Caco-2 (cell line): ENCODE measurements around the gene LIFR. TPM values are rescaled to one million over a fixed set of nuclear protein-coding genes. Genes with fewer than 3 reads are reported as not detected.
A peak's percentile ranks its signal among the peaks of the same experiment; 100 is the strongest.

Experiments
- BruUV-seq: library from RNA; stranded (reverse); fragments of 400-500 nt; replicated peaks from 2 replicates; lab custom pipeline; 2021; lab: Mats Ljungman, UMichigan
- CTCF ChIA-PET: fragments of 300-600 bp; sonication (Branson Sonifier 250); formaldehyde crosslinking; loops from one replicate; lab custom pipeline; 2022; ENCODE audit warnings: antibody characterized with exemption; lab: Charles Lee
- POLR2A ChIA-PET: fragments of 300-600 bp; sonication (Branson Sonifier 250); formaldehyde crosslinking; loops from one replicate; lab custom pipeline; 2022; ENCODE audit warnings: antibody characterized with exemption; lab: Charles Lee
- DNase-seq, 2 experiments: peaks; one replicate each; pipeline versions ENCODE4 v3.0.0 to v3.0.0-alpha.2; 2020 to 2022
- H3K27me3 ChIP-seq: replicated peaks from 2 replicates; pipeline ENCODE4 v1.6.0; 2011; ENCODE audit warnings: low read length; ENCODE audit not compliant: control insufficient read depth, insufficient read depth
- H3K36me3 ChIP-seq: 2 replicates; pipeline ENCODE4 v1.5.1; 2011; ENCODE audit warnings: low read length; ENCODE audit not compliant: control insufficient read depth, insufficient read depth
- H3K4me1 ChIP-seq: fragments of 250-450 bp; sonication (Bioruptor Pico); 2 replicates; pipeline ENCODE4 v1.5.1; 2020; ENCODE audit warnings: mild to moderate bottlenecking
- H3K4me3 ChIP-seq: 2 replicates; pipeline ENCODE4 v1.5.1; 2011; ENCODE audit warnings: low read depth, mild to moderate bottlenecking, control low read depth, low read length
- H3K9me3 ChIP-seq: fragments of 250-450 bp; sonication (Bioruptor Pico); 2 replicates; pipeline ENCODE4 v1.5.1; 2020; ENCODE audit warnings: mild to moderate bottlenecking, moderate library complexity
- H3K27ac Mint-ChIP-seq: one replicate; pipeline ENCODE4 v1.8.0; 2022; ENCODE audit warnings: mixed read lengths; ENCODE audit not compliant: unreplicated experiment
- H3K27me3 Mint-ChIP-seq: one replicate; pipeline ENCODE4 v1.8.0; 2022; ENCODE audit warnings: mixed read lengths; ENCODE audit not compliant: insufficient read depth, unreplicated experiment
- H3K36me3 Mint-ChIP-seq: one replicate; pipeline ENCODE4 v1.8.0; 2022; ENCODE audit warnings: mild to moderate bottlenecking, mixed read lengths; ENCODE audit not compliant: insufficient read depth, unreplicated experiment
- H3K4me1 Mint-ChIP-seq: one replicate; pipeline ENCODE4 v1.8.0; 2022; ENCODE audit warnings: low read depth, mixed read lengths; ENCODE audit not compliant: unreplicated experiment
- H3K4me3 Mint-ChIP-seq: one replicate; pipeline ENCODE4 v1.8.0; 2022; ENCODE audit warnings: mild to moderate bottlenecking, moderate library complexity, mixed read lengths; ENCODE audit not compliant: unreplicated experiment
- H3K9me3 Mint-ChIP-seq: one replicate; pipeline ENCODE4 v1.8.0; 2022; ENCODE audit warnings: mixed read lengths; ENCODE audit not compliant: unreplicated experiment
- intact Hi-C: fragments of 100-400 bp; cut with micrococcal nuclease; formaldehyde crosslinking; loops from one replicate; pipeline ENCODE4 v1.10.0; 2022; ENCODE audit not compliant: unreplicated experiment
- total RNA-seq: library from RNA; stranded (reverse); gene quantifications from 2 replicates; pipeline ENCODE4 v1.2.3, GENCODE V29; 2022
- TF ChIP-seq, protein P1 (sequence below), 2 experiments: fragments of 200-600 bp in 1 of 2; IDR thresholded peaks; 1 replicate in 1 of 2; 2 replicates in 1 of 2; pipeline versions ENCODE4 v1.5.1 to v1.8.0; 2011 to 2022; ENCODE audit warnings: antibody characterized with exemption in 1 of 2, control low read depth in 1 of 2, inconsistent platforms in 1 of 2, low read depth in 1 of 2, low read length in 1 of 2, mild to moderate bottlenecking in 1 of 2, moderate library complexity in 1 of 2; ENCODE audit not compliant: insufficient read depth in 1 of 2, severe bottlenecking in 1 of 2, unreplicated experiment in 1 of 2

Gene LIFR
- total RNA-seq, 1 experiment from 2014 or later: 5.1 TPM

GRCh38 chr5:38581597-38581996, 25.2 kb upstream of the LIFR start:
- Histone ChIP-seq H3K27me3 (no peaks in the 10 kb centered on the region), H3K36me3 (no peaks in the 10 kb centered on the region), H3K4me1 (no peaks in the 10 kb centered on the region), H3K9me3 (0 out of 2 replicates have a peak, but pooled peaks cover 3% of the 10 kb centered on the region), H3K4me3 (no peak overlapping the region)
- no TSS peak for BruUV-seq
- ChIA-PET POLR2A (no interaction called here), CTCF (no interaction called here)
- peaks cover 6% of the 10 kb centered on the region for H3K36me3 Mint-ChIP-seq
- DNase-seq: no peak
- H3K27me3 Mint-ChIP-seq: no peaks in the 10 kb centered on the region
- intact Hi-C loops: no loop called here
- no peak overlapping the region for H3K27ac Mint-ChIP-seq
- TF ChIP-seq, protein P1, sequence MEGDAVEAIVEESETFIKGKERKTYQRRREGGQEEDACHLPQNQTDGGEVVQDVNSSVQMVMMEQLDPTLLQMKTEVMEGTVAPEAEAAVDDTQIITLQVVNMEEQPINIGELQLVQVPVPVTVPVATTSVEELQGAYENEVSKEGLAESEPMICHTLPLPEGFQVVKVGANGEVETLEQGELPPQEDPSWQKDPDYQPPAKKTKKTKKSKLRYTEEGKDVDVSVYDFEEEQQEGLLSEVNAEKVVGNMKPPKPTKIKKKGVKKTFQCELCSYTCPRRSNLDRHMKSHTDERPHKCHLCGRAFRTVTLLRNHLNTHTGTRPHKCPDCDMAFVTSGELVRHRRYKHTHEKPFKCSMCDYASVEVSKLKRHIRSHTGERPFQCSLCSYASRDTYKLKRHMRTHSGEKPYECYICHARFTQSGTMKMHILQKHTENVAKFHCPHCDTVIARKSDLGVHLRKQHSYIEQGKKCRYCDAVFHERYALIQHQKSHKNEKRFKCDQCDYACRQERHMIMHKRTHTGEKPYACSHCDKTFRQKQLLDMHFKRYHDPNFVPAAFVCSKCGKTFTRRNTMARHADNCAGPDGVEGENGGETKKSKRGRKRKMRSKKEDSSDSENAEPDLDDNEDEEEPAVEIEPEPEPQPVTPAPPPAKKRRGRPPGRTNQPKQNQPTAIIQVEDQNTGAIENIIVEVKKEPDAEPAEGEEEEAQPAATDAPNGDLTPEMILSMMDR (IDR thresholded peaks at IDR 0.05; ENCODE audit: insufficient read depth in 1 of 2, low read depth in 1 of 2, low read length in 1 of 2, severe bottlenecking in 1 of 2, unreplicated experiment in 1 of 2): no peak
- H3K4me1 Mint-ChIP-seq: no peaks in the 10 kb centered on the region
- no peaks in the 10 kb centered on the region for H3K9me3 Mint-ChIP-seq
- H3K4me3 Mint-ChIP-seq: no peak overlapping the region

DNA sequence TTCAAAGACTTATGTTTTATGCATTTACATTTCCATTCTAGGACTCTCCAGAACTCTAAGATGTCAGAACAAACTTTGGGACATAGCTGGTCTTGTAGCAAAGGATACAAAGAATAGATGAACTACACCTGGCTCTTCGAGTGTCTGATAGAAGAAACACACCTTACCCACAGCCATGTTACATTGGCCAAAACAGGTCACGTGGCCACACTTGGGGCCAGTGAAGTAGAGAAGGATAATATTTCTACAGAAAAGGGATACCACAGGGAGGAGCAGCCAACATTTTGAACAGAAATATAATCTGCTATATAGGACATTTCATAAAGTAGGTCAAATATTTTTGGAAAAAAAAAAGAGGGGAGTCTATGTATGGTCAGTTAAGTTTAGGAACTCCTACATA, 22.7 kb upstream of the LIFR start:
- H3K27me3 Mint-ChIP-seq: no peaks in the 10 kb centered on the region
- Histone ChIP-seq H3K4me1 (no peaks in the 10 kb centered on the region), H3K36me3 (no peaks in the 10 kb centered on the region), H3K9me3 (0 out of 2 replicates have a peak, but pooled peaks cover 3% of the 10 kb centered on the region), H3K4me3 (no peak overlapping the region), H3K27me3 (no peaks in the 10 kb centered on the region)
- ChIA-PET CTCF (interaction anchor here (1.2 kb wide), 1 partner anchor 137 kb away, joined by 8 read pairs; no protein-coding TSS in a partner anchor), POLR2A (no interaction called here)
- BruUV-seq: no TSS peak
- H3K4me1 Mint-ChIP-seq: no peaks in the 10 kb centered on the region
- intact Hi-C loops: no loop called here
- no peaks in the 10 kb centered on the region for H3K36me3 Mint-ChIP-seq
- H3K27ac Mint-ChIP-seq: no peak overlapping the region
- TF ChIP-seq, protein P1 (IDR thresholded peaks at IDR 0.05; ENCODE audit: insufficient read depth in 1 of 2, low read depth in 1 of 2, low read length in 1 of 2, severe bottlenecking in 1 of 2, unreplicated experiment in 1 of 2): no peak
- no peak for DNase-seq
- H3K9me3 Mint-ChIP-seq: no peaks in the 10 kb centered on the region
- H3K4me3 Mint-ChIP-seq: no peak overlapping the region

DNA sequence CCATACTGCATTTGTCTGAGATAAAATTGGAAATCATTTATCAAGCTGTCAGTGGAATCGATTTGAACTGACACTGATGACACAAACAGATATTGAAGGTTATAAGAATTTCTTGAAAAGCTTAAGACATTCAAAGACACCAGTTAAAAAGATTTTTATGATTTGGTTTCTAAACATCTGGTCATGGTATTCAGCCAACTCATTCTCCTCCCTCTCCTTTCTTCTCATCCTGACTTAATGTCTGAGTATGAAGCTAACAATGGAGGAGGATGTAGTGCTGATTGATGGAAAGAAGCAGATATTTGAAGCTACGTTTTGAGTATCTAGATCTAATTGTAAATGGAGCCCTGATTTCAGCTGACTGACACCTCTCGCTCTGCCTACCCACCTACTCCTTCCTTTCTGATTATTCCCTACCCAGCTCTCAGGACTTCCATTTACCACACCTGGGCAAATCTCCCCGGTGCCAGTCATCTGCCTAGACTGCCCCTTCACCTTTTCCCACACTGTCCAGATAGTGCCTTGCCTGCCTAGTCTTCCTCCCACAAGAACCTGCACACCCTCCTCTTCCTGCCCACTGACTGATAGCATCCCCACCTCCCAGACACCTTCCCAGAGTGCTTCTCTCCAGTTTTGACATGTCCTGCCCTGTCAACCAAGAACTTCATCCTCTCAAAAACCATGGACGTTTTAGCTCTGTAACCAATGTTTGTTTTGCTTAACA, 20.7 kb upstream of the LIFR start:
- no peak overlapping the region for H3K4me3 Mint-ChIP-seq
- intact Hi-C loops: no loop called here
- TF ChIP-seq, protein P1 (IDR thresholded peaks at IDR 0.05; ENCODE audit: insufficient read depth in 1 of 2, low read depth in 1 of 2, low read length in 1 of 2, severe bottlenecking in 1 of 2, unreplicated experiment in 1 of 2): no peak
- peak overlapping the region; percentile 5 for H3K27ac Mint-ChIP-seq
- ChIA-PET POLR2A (no interaction called here), CTCF (interaction anchor here (0.7 kb wide), 1 partner anchor 27 kb away, joined by 6 read pairs; no protein-coding TSS in a partner anchor)
- H3K36me3 Mint-ChIP-seq: no peaks in the 10 kb centered on the region
- Histone ChIP-seq H3K27me3 (no peaks in the 10 kb centered on the region), H3K4me3 (no peak overlapping the region), H3K9me3 (no peaks in the 10 kb centered on the region), H3K36me3 (no peaks in the 10 kb centered on the region), H3K4me1 (no peaks in the 10 kb centered on the region)
- no peaks in the 10 kb centered on the region for H3K9me3 Mint-ChIP-seq
- H3K27me3 Mint-ChIP-seq: no peaks in the 10 kb centered on the region
- no peak for DNase-seq
- no TSS peak for BruUV-seq
- H3K4me1 Mint-ChIP-seq: no peaks in the 10 kb centered on the region
